ENCODE data around the gene CGB1.

CGB1 gene

GRCh38 chr19:48993175-48994034 is 43.3 kb downstream of the CGB1 start, which contains the start of the genes GYS1 and RUVBL2:
Gene GYS1 (minus strand): TSS chr19:48993309. CDS start chr19:48993112, 197 bp downstream.
Gene RUVBL2 (plus strand): TSS chr19:48993887. CDS start chr19:48993912, 25 bp downstream.
- DNase-seq (ENCODE audit: low read depth) = peak; percentile 100

- no peak for DNase-seq (ENCODE audit: low read depth)
Measured at GRCh38 chr19:48992581-48993174, 44.0 kb downstream of the CGB1 start.

GRCh38 chr19:48991873-48992580 is 44.7 kb downstream of the CGB1 start:
- no peak for DNase-seq (ENCODE audit: low read depth)

- no peak for DNase-seq (ENCODE audit: low read depth)
Measured at GRCh38 chr19:48991011-48991609, 45.6 kb downstream of the CGB1 start.

- DNase-seq (ENCODE audit: low read depth) = no peak
Measured at GRCh38 chr19:48990400-48990799, 46.3 kb downstream of the CGB1 start.

- no peak for DNase-seq (ENCODE audit: low read depth)
Measured at GRCh38 chr19:48989701-48990291, 46.9 kb downstream of the CGB1 start.

GRCh38 chr19:48988860-48989259 is 47.8 kb downstream of the CGB1 start:
- DNase-seq (ENCODE audit: low read depth) = no peak

- DNase-seq (ENCODE audit: low read depth) = no peak
Measured at GRCh38 chr19:48988286-48988685, 48.4 kb downstream of the CGB1 start.

GRCh38 chr19:48987323-48987722 is 49.4 kb downstream of the CGB1 start:
- no peak for DNase-seq (ENCODE audit: low read depth)

- no peak for DNase-seq (ENCODE audit: low read depth)
Measured at GRCh38 chr19:48986211-48986610, 50.5 kb downstream of the CGB1 start.

- no peak for DNase-seq (ENCODE audit: low read depth)
Measured at GRCh38 chr19:48985711-48986110, 51.0 kb downstream of the CGB1 start.

Data from activated T-cell treated with anti-CD3 and anti-CD28 coated beads for 48 hours (primary cell).